Bronchial epithelial cell (primary cell): ENCODE data around the gene ERCC5. TPM values are rescaled to one million over a fixed set of nuclear protein-coding genes. Genes with fewer than 3 reads are reported as not detected.

Experiments used
- DNase-seq: peaks from one replicate; pipeline ENCODE4 v3.0.0-alpha.2; 2010; ENCODE audit warnings: low read depth
- FAIRE-seq: peaks from 2 replicates; lab custom pipeline; 2011; peaks lifted over from hg19 to GRCh38; lab: Jason Lieb, UNC
- H3K27me3 ChIP-seq: 2 replicates; pipeline ENCODE4 v1.5.1; 2011; ENCODE audit warnings: low read length; ENCODE audit not compliant: control insufficient read depth, insufficient read depth
- H3K36me3 ChIP-seq: 2 replicates; pipeline ENCODE4 v1.5.1; 2011; ENCODE audit warnings: low read length; ENCODE audit not compliant: control insufficient read depth, insufficient read depth
- H3K4me3 ChIP-seq: 2 replicates; pipeline ENCODE4 v1.5.1; 2011; ENCODE audit warnings: mild to moderate bottlenecking, low read depth, low read length, control low read depth
- CTCF ChIP-seq: IDR thresholded peaks from 2 replicates; pipeline ENCODE4 v1.5.1; 2011; ENCODE audit warnings: mild to moderate bottlenecking, moderate library complexity, low read length, control low read depth, inconsistent platforms; ENCODE audit not compliant: insufficient read depth, severe bottlenecking
- total RNA-seq: library from RNA; depleted of rRNA; stranded (reverse); fragments of >200 nt; gene quantifications from 2 replicates; pipeline ENCODE4 v1.2.1, GENCODE V29; 2014

ERCC5 gene
- total RNA-seq, 1 donor from 2014 or later = 41.3 TPM

- H3K27me3 ChIP-seq = no peaks in the 10 kb centered on the region
- FAIRE-seq (no peak), DNase-seq (no peak)
- TF ChIP-seq CTCF = no peak
- no peaks in the 10 kb centered on the region for H3K36me3 ChIP-seq
- no peak overlapping the region for H3K4me3 ChIP-seq
These were observed 54.4 kb downstream of the ERCC5 start for GRCh38 chr13:102900193-102900608.

- Histone ChIP-seq H3K36me3 (no peaks in the 10 kb centered on the region), H3K4me3 (no peak overlapping the region), H3K27me3 (no peaks in the 10 kb centered on the region)
- no peak for FAIRE-seq
- DNase-seq = no peak
- TF ChIP-seq CTCF = no peak
These were observed 55.2 kb downstream of the ERCC5 start for GRCh38 chr13:102901056-102901455.

DNA sequence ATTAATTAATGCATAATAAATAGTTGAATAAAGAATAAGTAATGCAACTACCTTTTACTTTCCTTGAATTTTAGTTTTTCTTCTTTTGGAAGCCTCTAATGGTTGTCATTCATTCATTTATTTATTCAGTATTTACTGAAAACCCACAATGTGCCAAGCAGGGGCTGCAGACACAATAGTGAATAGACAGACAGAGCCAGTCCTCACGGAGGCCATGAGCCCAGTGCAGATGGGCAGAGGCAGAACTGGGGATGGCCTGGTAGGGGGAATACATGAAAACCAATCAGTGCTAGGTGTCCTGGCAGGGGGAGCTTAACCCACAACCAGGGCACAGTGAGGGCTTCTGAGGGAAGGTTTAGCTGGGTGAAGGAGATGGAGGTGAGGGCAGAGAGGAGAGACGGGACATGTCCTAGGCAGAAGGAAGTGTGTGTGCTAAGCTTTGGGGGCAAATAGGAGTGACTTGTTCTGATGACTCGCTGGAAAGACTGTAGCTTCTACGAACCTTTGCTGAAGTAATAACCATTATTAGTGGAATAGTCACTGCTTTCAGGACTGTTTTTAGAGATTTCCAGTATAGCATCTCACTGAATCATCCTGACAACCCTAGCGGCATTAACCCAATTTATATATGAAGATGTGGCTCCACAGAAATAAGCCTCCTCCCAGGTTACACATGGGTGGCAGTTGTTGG lies 55.9 kb downstream of the ERCC5 start:
- Histone ChIP-seq H3K27me3 (no peaks in the 10 kb centered on the region), H3K36me3 (no peaks in the 10 kb centered on the region), H3K4me3 (no peak overlapping the region)
- FAIRE-seq = no peak
- TF ChIP-seq CTCF = no peak
- peak; percentile 64 for DNase-seq

DNA sequence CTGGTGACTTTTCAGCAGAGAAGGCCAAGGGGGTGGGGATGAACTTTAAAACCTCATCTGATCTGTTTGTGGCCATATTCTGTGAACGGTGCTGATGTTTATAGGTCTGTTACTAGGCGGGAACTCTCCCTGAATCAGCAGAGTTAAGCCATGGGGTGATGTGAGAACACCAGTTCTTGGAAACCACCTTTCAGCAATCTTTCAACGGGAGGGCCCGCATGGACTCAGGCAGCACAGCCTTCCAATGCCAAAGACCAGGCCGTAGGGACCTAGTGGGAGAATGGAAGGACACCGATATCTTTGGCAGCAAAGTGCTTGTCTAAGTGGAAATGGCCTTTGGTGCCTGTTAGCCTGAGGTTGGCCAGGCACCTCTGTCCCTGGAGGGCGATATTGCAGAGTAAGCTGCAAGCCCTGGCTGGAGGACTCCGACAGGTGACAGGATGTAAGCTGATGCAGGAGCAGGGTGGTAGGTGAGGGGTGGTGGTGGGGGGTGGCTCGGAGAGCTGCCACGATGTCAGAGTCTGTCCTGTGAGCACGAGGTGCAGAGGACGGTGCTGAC lies 57.0 kb downstream of the ERCC5 start:
- Histone ChIP-seq H3K36me3 (no peaks in the 10 kb centered on the region), H3K4me3 (no peak overlapping the region), H3K27me3 (no peaks in the 10 kb centered on the region)
- no peak for DNase-seq
- FAIRE-seq = no peak
- no peak for TF ChIP-seq CTCF

DNA sequence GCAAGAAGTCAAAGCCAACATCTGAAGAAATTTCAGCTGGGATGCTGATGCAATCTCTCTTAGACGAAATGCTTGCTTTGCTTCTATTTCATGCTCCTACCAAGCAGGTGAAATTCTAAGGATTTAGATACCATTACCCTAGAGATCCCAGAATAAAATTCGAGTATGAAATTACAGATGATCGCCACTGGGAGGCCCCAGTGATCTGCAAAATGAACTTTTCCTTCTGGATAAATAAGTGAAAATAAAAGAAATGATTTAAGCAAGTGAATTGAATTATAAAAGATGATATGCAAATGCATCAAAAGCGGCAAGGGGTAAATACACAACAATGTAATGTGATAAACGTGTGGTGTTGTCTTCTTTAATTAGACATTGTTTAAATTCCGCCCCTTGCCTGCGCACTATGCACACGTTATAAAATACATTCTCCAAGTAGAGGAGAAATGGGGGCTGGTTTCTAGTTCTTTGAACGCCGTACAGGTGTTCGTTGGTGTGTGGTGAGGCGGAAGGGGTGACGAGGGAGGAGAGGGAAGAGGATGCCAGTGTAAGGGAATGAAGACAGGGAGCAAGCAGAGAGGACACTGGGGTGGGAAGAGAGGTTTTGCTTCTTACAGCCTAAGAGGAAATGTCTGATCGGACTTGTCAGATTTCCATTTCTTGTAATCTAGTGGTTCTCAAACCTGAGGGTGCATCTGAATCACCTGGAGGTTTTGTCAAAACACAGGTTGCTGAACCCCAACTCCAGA lies 58.0 kb downstream of the ERCC5 start:
- FAIRE-seq = no peak
- no peaks in the 10 kb centered on the region for H3K36me3 ChIP-seq
- peak; percentile 32 for DNase-seq
- no peak overlapping the region for H3K4me3 ChIP-seq
- no peaks in the 10 kb centered on the region for H3K27me3 ChIP-seq
- peak; percentile 26 for TF ChIP-seq CTCF
